GM23338 (cell line): ENCODE measurements around the gene SLC35A3. TPM values are rescaled to one million over a fixed set of nuclear protein-coding genes. Genes with fewer than 3 reads are reported as not detected.

Experiments
- ATAC-seq: fragments of 200-7000 bp; cut with Tn5 transposase; 3 replicates; pipeline ENCODE4 v1.9.1; 2020
- DNase-seq: peaks from one replicate; pipeline ENCODE4 v3.0.0-alpha.2; 2015; ENCODE audit warnings: low spot score
- H2AFZ ChIP-seq: fragments of 200-600 bp; sonication (generic); 2 replicates; pipeline ENCODE4 v1.8.0; 2016; ENCODE audit warnings: antibody characterized with exemption, mild to moderate bottlenecking, moderate library complexity
- H3F3A ChIP-seq: fragments of 200-600 bp; sonication (generic); replicated peaks from 2 replicates; pipeline ENCODE4 v1.8.0; 2017; ENCODE audit warnings: antibody characterized with exemption, mixed run types, low read depth
- H3K27ac ChIP-seq: fragments of 200-600 bp; sonication (generic); 2 replicates; pipeline ENCODE4 v1.6.1; 2016; ENCODE audit warnings: low read depth
- H3K27me3 ChIP-seq: fragments of 200-600 bp; sonication (generic); 2 replicates; pipeline ENCODE4 v1.8.0; 2016; ENCODE audit warnings: mild to moderate bottlenecking, mixed run types, moderate library complexity; ENCODE audit not compliant: insufficient read depth
- H3K36me3 ChIP-seq: fragments of 200-600 bp; sonication (generic); 2 replicates; pipeline ENCODE4 v1.8.0; 2016; ENCODE audit warnings: mild to moderate bottlenecking; ENCODE audit not compliant: insufficient read depth
- H3K4me1 ChIP-seq: fragments of 200-600 bp; sonication (generic); 2 replicates; pipeline ENCODE4 v1.8.0; 2016; ENCODE audit warnings: mild to moderate bottlenecking, moderate library complexity; ENCODE audit not compliant: insufficient read depth
- H3K4me2 ChIP-seq: fragments of 200-600 bp; sonication (generic); 2 replicates; pipeline ENCODE4 v1.7.1; 2017; ENCODE audit warnings: mixed run types
- H3K4me3 ChIP-seq: fragments of 200-600 bp; sonication (generic); 2 replicates; pipeline ENCODE4 v1.6.1; 2016; ENCODE audit warnings: mixed run types
- H3K79me2 ChIP-seq: fragments of 200-600 bp; sonication (generic); replicated peaks from 2 replicates; pipeline ENCODE4 v1.8.0; 2017; ENCODE audit warnings: mild to moderate bottlenecking; ENCODE audit not compliant: insufficient read depth
- H3K9me2 ChIP-seq: fragments of 200-600 bp; sonication (generic); 2 replicates; pipeline ENCODE4 v1.8.0; 2017; ENCODE audit not compliant: insufficient read depth
- H4K20me1 ChIP-seq: fragments of 200-600 bp; sonication (generic); replicated peaks from 2 replicates; pipeline ENCODE4 v1.8.0; 2017; ENCODE audit warnings: mild to moderate bottlenecking; ENCODE audit not compliant: insufficient read depth
- H3K27ac Mint-ChIP-seq: 2 replicates; pipeline ENCODE4 v1.8.0; 2020; ENCODE audit warnings: inconsistent platforms, mild to moderate bottlenecking, moderate library complexity, mixed read lengths
- H3K27me3 Mint-ChIP-seq: 3 replicates; pipeline ENCODE4 v1.8.0; 2022; ENCODE audit warnings: low read depth, mild to moderate bottlenecking, moderate library complexity, mixed read lengths, inconsistent platforms; ENCODE audit not compliant: insufficient read depth, poor library complexity
- H3K36me3 Mint-ChIP-seq: 3 replicates; pipeline ENCODE4 v1.8.0; 2021; ENCODE audit warnings: low read depth, mild to moderate bottlenecking, inconsistent platforms, moderate library complexity, mixed read lengths
- H3K4me1 Mint-ChIP-seq: 3 replicates; pipeline ENCODE4 v1.8.0; 2020; ENCODE audit warnings: mild to moderate bottlenecking, inconsistent platforms, mixed read lengths
- H3K4me3 Mint-ChIP-seq: 3 replicates; pipeline ENCODE4 v1.8.0; 2021; ENCODE audit warnings: moderate library complexity, mild to moderate bottlenecking, inconsistent platforms, mixed read lengths
- H3K9me3 Mint-ChIP-seq: 3 replicates; pipeline ENCODE4 v1.8.0; 2020; ENCODE audit warnings: moderate library complexity, mild to moderate bottlenecking, inconsistent platforms, mixed read lengths
- CREB1 ChIP-seq: fragments of 250-450 bp; sonication (Bioruptor Pico); IDR thresholded peaks from 2 replicates; pipeline ENCODE4 v1.5.0; 2020; ENCODE audit warnings: low read depth, mild to moderate bottlenecking, moderate library complexity
- EZH2 ChIP-seq: fragments of 200-600 bp; sonication (generic); IDR thresholded peaks from one replicate; pipeline ENCODE4 v1.8.0; 2017; ENCODE audit warnings: antibody characterized with exemption, mild to moderate bottlenecking, low read depth; ENCODE audit not compliant: unreplicated experiment
- EZH2phosphoT487 ChIP-seq: fragments of 200-600 bp; sonication (generic); IDR thresholded peaks from one replicate; pipeline ENCODE4 v1.8.1; 2018; ENCODE audit warnings: antibody characterized with exemption; ENCODE audit not compliant: unreplicated experiment
- JUNB ChIP-seq: IDR thresholded peaks from one replicate; pipeline ENCODE4 v1.6.1; 2016; ENCODE audit warnings: antibody characterized with exemption; ENCODE audit not compliant: unreplicated experiment
- NANOG ChIP-seq: IDR thresholded peaks from 2 replicates; pipeline ENCODE4 v1.6.1; 2016; ENCODE audit warnings: antibody characterized with exemption, borderline replicate concordance
- POLR2AphosphoS5 ChIP-seq: IDR thresholded peaks from 2 replicates; pipeline ENCODE4 v1.6.1; 2016; ENCODE audit warnings: antibody characterized with exemption, low read depth
- STAT1 ChIP-seq: IDR thresholded peaks from one replicate; pipeline ENCODE4 v1.6.1; 2016; ENCODE audit warnings: antibody characterized with exemption; ENCODE audit not compliant: unreplicated experiment
- ZNF114 ChIP-seq: fragments of 250-450 bp; sonication (Bioruptor Pico); IDR thresholded peaks from 2 replicates; pipeline ENCODE4 v1.5.0; 2020; ENCODE audit warnings: mild to moderate bottlenecking, moderate library complexity
- ZNF331 ChIP-seq: fragments of 250-450 bp; sonication (Bioruptor Pico); IDR thresholded peaks from 2 replicates; pipeline ENCODE4 v1.5.0; 2020; ENCODE audit warnings: low read depth, mild to moderate bottlenecking, moderate library complexity
- polyA plus RNA-seq: library from polyadenylated mRNA; unstranded; fragments of >200 nt; fragmentation: Nextera tagmentation; extraction: Ambion mirVana; gene quantifications from 2 replicates; pipeline ENCODE4 v1.2.1, GENCODE V29; 2016
- total RNA-seq: library from RNA; depleted of rRNA; stranded (reverse); fragments of >200 nt; shearing (Covaris generic); gene quantifications from 2 replicates; pipeline ENCODE4 v1.2.3, GENCODE V29; 2014
- TF ChIP-seq, protein P1 (sequence below): fragments of 250-450 bp; sonication (Bioruptor Pico); IDR thresholded peaks from 2 replicates; pipeline ENCODE4 v1.5.0; 2020; ENCODE audit warnings: mild to moderate bottlenecking, moderate library complexity
- TF ChIP-seq, protein P2 (sequence below): IDR thresholded peaks from one replicate; pipeline ENCODE4 v1.6.1; 2018; ENCODE audit warnings: antibody characterized with exemption; ENCODE audit not compliant: unreplicated experiment
- TF ChIP-seq, protein P3 (sequence below): IDR thresholded peaks from 2 replicates; pipeline ENCODE4 v1.6.1; 2016; ENCODE audit warnings: antibody characterized with exemption
- TF ChIP-seq, protein P4 (sequence below), 2 experiments: fragments of 200-600 bp in 1 of 2; sonication (generic) in 1 of 2; conservative IDR thresholded peaks; 2 replicates each; pipeline versions ENCODE4 v1.5.1 to v1.6.1; 2016 to 2017; ENCODE audit warnings: antibody characterized with exemption in 2 of 2, low read depth in 2 of 2, mild to moderate bottlenecking in 2 of 2, moderate library complexity in 1 of 2

The SLC35A3 gene
- total and polyA plus RNA-seq, 2 experiments from 2014 or later, result 7.6 to 27.2 TPM

DNA sequence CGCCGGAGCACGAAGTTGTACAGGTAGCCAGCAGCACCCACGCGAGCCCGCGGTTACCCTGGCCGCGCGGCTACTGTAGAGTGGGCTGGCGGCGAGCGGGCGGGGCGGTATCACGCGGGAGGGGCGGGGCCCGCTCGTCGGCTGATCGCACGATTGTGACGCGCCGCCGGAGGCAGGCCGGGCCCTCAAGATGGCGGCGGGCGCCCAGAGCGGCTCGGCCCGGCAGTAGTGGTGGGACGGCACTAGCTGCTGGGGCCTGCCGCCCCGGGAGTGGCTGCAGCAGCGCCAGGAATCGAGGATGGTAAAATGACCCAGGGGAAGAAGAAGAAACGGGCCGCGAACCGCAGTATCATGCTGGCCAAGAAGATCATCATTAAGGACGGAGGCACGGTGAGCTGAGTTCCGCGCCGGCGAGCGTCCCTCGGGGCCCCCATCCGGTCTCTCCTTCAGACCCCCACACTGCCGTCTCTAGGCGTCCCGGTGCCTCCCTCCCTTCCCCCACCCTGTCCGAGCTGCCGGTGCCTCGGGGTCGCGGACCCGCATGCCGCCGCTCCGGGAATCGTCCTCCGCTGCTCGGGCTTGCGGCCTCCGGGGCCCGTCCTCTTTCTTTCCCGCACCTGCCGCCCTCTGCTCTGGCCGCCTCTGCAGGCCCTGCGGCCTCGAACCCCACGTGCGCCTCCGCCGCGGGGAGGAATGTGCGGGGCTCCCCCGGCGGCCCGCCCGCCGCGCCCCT, 68.3 kb downstream of the SLC35A3 start:
- Mint-ChIP-seq H3K4me3 (peak overlapping the region; percentile 91), H3K4me1 (peaks cover 25% of the 10 kb centered on the region), H3K27me3 (peaks cover 8% of the 10 kb centered on the region), H3K9me3 (no peaks in the 10 kb centered on the region), H3K36me3 (peaks cover 10% of the 10 kb centered on the region), H3K27ac (peak overlapping the region; percentile 100)
- peaks cover 19% of the 10 kb centered on the region for H3K4me1 ChIP-seq
- no peaks in the 10 kb centered on the region for H3K27me3 ChIP-seq
- no peaks in the 10 kb centered on the region for H3F3A ChIP-seq
- DNase-seq (peak; percentile 91), ATAC-seq (peak; percentile 91)
- no peaks in the 10 kb centered on the region for H3K9me2 ChIP-seq
- H3K36me3 ChIP-seq, result no peaks in the 10 kb centered on the region
- peak overlapping the region; percentile 70 for H2AFZ ChIP-seq
- TF ChIP-seq, protein P1, sequence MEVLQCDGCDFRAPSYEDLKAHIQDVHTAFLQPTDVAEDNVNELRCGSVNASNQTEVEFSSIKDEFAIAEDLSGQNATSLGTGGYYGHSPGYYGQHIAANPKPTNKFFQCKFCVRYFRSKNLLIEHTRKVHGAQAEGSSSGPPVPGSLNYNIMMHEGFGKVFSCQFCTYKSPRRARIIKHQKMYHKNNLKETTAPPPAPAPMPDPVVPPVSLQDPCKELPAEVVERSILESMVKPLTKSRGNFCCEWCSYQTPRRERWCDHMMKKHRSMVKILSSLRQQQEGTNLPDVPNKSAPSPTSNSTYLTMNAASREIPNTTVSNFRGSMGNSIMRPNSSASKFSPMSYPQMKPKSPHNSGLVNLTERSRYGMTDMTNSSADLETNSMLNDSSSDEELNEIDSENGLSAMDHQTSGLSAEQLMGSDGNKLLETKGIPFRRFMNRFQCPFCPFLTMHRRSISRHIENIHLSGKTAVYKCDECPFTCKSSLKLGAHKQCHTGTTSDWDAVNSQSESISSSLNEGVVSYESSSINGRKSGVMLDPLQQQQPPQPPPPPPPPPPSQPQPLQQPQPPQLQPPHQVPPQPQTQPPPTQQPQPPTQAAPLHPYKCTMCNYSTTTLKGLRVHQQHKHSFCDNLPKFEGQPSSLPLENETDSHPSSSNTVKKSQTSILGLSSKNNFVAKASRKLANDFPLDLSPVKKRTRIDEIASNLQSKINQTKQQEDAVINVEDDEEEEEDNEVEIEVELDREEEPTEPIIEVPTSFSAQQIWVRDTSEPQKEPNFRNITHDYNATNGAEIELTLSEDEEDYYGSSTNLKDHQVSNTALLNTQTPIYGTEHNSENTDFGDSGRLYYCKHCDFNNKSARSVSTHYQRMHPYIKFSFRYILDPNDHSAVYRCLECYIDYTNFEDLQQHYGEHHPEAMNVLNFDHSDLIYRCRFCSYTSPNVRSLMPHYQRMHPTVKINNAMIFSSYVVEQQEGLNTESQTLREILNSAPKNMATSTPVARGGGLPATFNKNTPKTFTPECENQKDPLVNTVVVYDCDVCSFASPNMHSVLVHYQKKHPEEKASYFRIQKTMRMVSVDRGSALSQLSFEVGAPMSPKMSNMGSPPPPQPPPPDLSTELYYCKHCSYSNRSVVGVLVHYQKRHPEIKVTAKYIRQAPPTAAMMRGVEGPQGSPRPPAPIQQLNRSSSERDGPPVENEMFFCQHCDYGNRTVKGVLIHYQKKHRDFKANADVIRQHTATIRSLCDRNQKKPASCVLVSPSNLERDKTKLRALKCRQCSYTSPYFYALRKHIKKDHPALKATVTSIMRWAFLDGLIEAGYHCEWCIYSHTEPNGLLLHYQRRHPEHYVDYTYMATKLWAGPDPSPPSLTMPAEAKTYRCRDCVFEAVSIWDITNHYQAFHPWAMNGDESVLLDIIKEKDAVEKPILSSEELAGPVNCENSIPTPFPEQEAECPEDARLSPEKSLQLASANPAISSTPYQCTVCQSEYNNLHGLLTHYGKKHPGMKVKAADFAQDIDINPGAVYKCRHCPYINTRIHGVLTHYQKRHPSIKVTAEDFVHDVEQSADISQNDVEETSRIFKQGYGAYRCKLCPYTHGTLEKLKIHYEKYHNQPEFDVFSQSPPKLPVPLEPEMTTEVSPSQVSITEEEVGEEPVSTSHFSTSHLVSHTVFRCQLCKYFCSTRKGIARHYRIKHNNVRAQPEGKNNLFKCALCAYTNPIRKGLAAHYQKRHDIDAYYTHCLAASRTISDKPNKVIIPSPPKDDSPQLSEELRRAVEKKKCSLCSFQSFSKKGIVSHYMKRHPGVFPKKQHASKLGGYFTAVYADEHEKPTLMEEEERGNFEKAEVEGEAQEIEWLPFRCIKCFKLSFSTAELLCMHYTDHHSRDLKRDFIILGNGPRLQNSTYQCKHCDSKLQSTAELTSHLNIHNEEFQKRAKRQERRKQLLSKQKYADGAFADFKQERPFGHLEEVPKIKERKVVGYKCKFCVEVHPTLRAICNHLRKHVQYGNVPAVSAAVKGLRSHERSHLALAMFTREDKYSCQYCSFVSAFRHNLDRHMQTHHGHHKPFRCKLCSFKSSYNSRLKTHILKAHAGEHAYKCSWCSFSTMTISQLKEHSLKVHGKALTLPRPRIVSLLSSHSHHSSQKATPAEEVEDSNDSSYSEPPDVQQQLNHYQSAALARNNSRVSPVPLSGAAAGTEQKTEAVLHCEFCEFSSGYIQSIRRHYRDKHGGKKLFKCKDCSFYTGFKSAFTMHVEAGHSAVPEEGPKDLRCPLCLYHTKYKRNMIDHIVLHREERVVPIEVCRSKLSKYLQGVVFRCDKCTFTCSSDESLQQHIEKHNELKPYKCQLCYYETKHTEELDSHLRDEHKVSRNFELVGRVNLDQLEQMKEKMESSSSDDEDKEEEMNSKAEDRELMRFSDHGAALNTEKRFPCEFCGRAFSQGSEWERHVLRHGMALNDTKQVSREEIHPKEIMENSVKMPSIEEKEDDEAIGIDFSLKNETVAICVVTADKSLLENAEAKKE (CRISPR knock-in tag), result no peak
- TF ChIP-seq CREB1 (CRISPR knock-in tag) (peak; percentile 90), JUNB (no peak), EZH2 (no peak), STAT1 (no peak), ZNF331 (CRISPR knock-in tag) (no peak), ZNF114 (no peak), NANOG (no peak), EZH2phosphoT487 (no peak), POLR2AphosphoS5 (peak; percentile 96)
- TF ChIP-seq, protein P2, sequence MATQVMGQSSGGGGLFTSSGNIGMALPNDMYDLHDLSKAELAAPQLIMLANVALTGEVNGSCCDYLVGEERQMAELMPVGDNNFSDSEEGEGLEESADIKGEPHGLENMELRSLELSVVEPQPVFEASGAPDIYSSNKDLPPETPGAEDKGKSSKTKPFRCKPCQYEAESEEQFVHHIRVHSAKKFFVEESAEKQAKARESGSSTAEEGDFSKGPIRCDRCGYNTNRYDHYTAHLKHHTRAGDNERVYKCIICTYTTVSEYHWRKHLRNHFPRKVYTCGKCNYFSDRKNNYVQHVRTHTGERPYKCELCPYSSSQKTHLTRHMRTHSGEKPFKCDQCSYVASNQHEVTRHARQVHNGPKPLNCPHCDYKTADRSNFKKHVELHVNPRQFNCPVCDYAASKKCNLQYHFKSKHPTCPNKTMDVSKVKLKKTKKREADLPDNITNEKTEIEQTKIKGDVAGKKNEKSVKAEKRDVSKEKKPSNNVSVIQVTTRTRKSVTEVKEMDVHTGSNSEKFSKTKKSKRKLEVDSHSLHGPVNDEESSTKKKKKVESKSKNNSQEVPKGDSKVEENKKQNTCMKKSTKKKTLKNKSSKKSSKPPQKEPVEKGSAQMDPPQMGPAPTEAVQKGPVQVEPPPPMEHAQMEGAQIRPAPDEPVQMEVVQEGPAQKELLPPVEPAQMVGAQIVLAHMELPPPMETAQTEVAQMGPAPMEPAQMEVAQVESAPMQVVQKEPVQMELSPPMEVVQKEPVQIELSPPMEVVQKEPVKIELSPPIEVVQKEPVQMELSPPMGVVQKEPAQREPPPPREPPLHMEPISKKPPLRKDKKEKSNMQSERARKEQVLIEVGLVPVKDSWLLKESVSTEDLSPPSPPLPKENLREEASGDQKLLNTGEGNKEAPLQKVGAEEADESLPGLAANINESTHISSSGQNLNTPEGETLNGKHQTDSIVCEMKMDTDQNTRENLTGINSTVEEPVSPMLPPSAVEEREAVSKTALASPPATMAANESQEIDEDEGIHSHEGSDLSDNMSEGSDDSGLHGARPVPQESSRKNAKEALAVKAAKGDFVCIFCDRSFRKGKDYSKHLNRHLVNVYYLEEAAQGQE, result peak; percentile 36
- TF ChIP-seq, protein P3, sequence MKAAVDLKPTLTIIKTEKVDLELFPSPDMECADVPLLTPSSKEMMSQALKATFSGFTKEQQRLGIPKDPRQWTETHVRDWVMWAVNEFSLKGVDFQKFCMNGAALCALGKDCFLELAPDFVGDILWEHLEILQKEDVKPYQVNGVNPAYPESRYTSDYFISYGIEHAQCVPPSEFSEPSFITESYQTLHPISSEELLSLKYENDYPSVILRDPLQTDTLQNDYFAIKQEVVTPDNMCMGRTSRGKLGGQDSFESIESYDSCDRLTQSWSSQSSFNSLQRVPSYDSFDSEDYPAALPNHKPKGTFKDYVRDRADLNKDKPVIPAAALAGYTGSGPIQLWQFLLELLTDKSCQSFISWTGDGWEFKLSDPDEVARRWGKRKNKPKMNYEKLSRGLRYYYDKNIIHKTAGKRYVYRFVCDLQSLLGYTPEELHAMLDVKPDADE, result no peak
- TF ChIP-seq, protein P4, sequence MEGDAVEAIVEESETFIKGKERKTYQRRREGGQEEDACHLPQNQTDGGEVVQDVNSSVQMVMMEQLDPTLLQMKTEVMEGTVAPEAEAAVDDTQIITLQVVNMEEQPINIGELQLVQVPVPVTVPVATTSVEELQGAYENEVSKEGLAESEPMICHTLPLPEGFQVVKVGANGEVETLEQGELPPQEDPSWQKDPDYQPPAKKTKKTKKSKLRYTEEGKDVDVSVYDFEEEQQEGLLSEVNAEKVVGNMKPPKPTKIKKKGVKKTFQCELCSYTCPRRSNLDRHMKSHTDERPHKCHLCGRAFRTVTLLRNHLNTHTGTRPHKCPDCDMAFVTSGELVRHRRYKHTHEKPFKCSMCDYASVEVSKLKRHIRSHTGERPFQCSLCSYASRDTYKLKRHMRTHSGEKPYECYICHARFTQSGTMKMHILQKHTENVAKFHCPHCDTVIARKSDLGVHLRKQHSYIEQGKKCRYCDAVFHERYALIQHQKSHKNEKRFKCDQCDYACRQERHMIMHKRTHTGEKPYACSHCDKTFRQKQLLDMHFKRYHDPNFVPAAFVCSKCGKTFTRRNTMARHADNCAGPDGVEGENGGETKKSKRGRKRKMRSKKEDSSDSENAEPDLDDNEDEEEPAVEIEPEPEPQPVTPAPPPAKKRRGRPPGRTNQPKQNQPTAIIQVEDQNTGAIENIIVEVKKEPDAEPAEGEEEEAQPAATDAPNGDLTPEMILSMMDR (conservative IDR thresholded peaks at IDR 0.05; ENCODE audit: low read depth in 2 of 2), result 0 out of 4 replicates have a peak, but pooled peaks of 1 of the 2 experiments have one; percentile 2
- peaks cover 20% of the 10 kb centered on the region for H4K20me1 ChIP-seq
- peaks cover 72% of the 10 kb centered on the region for H3K79me2 ChIP-seq
- peak overlapping the region; percentile 92 for H3K27ac ChIP-seq
- H3K4me2 ChIP-seq, result peak overlapping the region; percentile 84
- peak overlapping the region; percentile 69 for H3K4me3 ChIP-seq
